KMS-11 (cell line): ENCODE results near the gene APOH.

Source experiments
- H2AFZ ChIP-seq: fragments of 200-600 bp; sonication (generic); 2 replicates; pipeline ENCODE4 v1.6.1; 2016; ENCODE audit warnings: antibody characterized with exemption, mixed run types, low read depth
- H3K27ac ChIP-seq: fragments of 200-600 bp; sonication (generic); 2 replicates; pipeline ENCODE4 v1.6.1; 2016; ENCODE audit warnings: mild to moderate bottlenecking, mixed run types
- H3K27me3 ChIP-seq: fragments of 200-600 bp; sonication (generic); 2 replicates; pipeline ENCODE4 v1.6.1; 2017; ENCODE audit warnings: mild to moderate bottlenecking, low read depth, mixed run types, moderate library complexity; ENCODE audit not compliant: insufficient read depth
- H3K36me3 ChIP-seq: fragments of 200-600 bp; sonication (generic); 2 replicates; pipeline ENCODE4 v1.6.1; 2017; ENCODE audit warnings: mild to moderate bottlenecking, mixed run types; ENCODE audit not compliant: insufficient read depth
- H3K4me1 ChIP-seq: fragments of 200-600 bp; sonication (generic); 2 replicates; pipeline ENCODE4 v1.6.1; 2016; ENCODE audit warnings: mild to moderate bottlenecking, low read depth, mixed run types; ENCODE audit not compliant: poor library complexity, severe bottlenecking
- H3K4me2 ChIP-seq: fragments of 200-600 bp; sonication (generic); 2 replicates; pipeline ENCODE4 v1.7.0; 2016; ENCODE audit warnings: mild to moderate bottlenecking, mixed run types
- H3K4me3 ChIP-seq: fragments of 200-600 bp; sonication (generic); IDR thresholded peaks from 2 replicates; pipeline ENCODE4 v1.6.1; 2017; ENCODE audit warnings: low read depth, low read length, mixed read lengths; ENCODE audit not compliant: insufficient read depth
- H3K79me2 ChIP-seq: fragments of 200-600 bp; sonication (generic); 2 replicates; pipeline ENCODE4 v1.6.1; 2016; ENCODE audit warnings: low read depth, mixed run types; ENCODE audit not compliant: insufficient read depth
- H3K9ac ChIP-seq: fragments of 200-600 bp; sonication (generic); 2 replicates; pipeline ENCODE4 v1.6.1; 2016; ENCODE audit warnings: mild to moderate bottlenecking, mixed run types
- H4K20me1 ChIP-seq: fragments of 200-600 bp; sonication (generic); 2 replicates; pipeline ENCODE4 v1.6.1; 2016; ENCODE audit warnings: mild to moderate bottlenecking, mixed run types; ENCODE audit not compliant: insufficient read depth
- CTCF ChIP-seq: fragments of 200-600 bp; sonication (generic); conservative IDR thresholded peaks from 2 replicates; pipeline ENCODE4 v1.6.1; 2017; ENCODE audit warnings: low read depth, mild to moderate bottlenecking, antibody characterized with exemption, low read length, moderate library complexity, mixed read lengths

Gene APOH

GRCh38 chr17:66229783-66230538 is 746 bp upstream of the APOH start:
- Histone ChIP-seq H3K27ac (no peak overlapping the region), H3K36me3 (no peaks in the 10 kb centered on the region), H3K9ac (no peak overlapping the region), H3K27me3 (no peaks in the 10 kb centered on the region), H4K20me1 (no peaks in the 10 kb centered on the region), H2AFZ (no peak overlapping the region), H3K4me1 (no peaks in the 10 kb centered on the region), H3K4me2 (no peak overlapping the region), H3K79me2 (no peaks in the 10 kb centered on the region), H3K4me3 (no peak overlapping the region)
- no peak for TF ChIP-seq CTCF

- no peaks in the 10 kb centered on the region for H3K4me1 ChIP-seq
- no peak overlapping the region for H2AFZ ChIP-seq
- no peaks in the 10 kb centered on the region for H3K27me3 ChIP-seq
- H3K79me2 ChIP-seq, result no peaks in the 10 kb centered on the region
- H3K36me3 ChIP-seq, result no peaks in the 10 kb centered on the region
- no peak overlapping the region for H3K4me3 ChIP-seq
- no peaks in the 10 kb centered on the region for H4K20me1 ChIP-seq
- H3K4me2 ChIP-seq, result no peak overlapping the region
- no peak overlapping the region for H3K27ac ChIP-seq
- TF ChIP-seq CTCF, result no peak
- H3K9ac ChIP-seq, result no peak overlapping the region
Measured at GRCh38 chr17:66227212-66228045, 1.8 kb downstream of the APOH start.

GRCh38 chr17:66222798-66223350 is 6.3 kb downstream of the APOH start:
- no peak overlapping the region for H3K27ac ChIP-seq
- no peaks in the 10 kb centered on the region for H3K36me3 ChIP-seq
- no peak overlapping the region for H3K9ac ChIP-seq
- no peaks in the 10 kb centered on the region for H4K20me1 ChIP-seq
- no peak overlapping the region for H2AFZ ChIP-seq
- H3K4me3 ChIP-seq, result no peak overlapping the region
- H3K79me2 ChIP-seq, result no peaks in the 10 kb centered on the region
- no peak overlapping the region for H3K4me2 ChIP-seq
- no peak for TF ChIP-seq CTCF
- no peaks in the 10 kb centered on the region for H3K4me1 ChIP-seq
- no peaks in the 10 kb centered on the region for H3K27me3 ChIP-seq

GRCh38 chr17:66221755-66222530 is 7.3 kb downstream of the APOH start:
- H3K36me3 ChIP-seq, result no peaks in the 10 kb centered on the region
- H4K20me1 ChIP-seq, result no peaks in the 10 kb centered on the region
- no peak overlapping the region for H3K4me2 ChIP-seq
- no peaks in the 10 kb centered on the region for H3K27me3 ChIP-seq
- no peak for TF ChIP-seq CTCF
- no peak overlapping the region for H3K9ac ChIP-seq
- H3K4me1 ChIP-seq, result no peaks in the 10 kb centered on the region
- no peaks in the 10 kb centered on the region for H3K79me2 ChIP-seq
- H2AFZ ChIP-seq, result no peak overlapping the region
- no peak overlapping the region for H3K4me3 ChIP-seq
- H3K27ac ChIP-seq, result no peak overlapping the region
